ENCODE results near the gene CDK19. TPM values are rescaled to one million over a fixed set of nuclear protein-coding genes. Genes with fewer than 3 reads are reported as not detected.
"Not testable (repeated sequence)": the region's sequence is repeated elsewhere in the genome, so short reads cannot be mapped to it uniquely, and the experiment has no call there.

Gene CDK19
- total and polyA plus RNA-seq, 2 experiments from 2014 or later: 3.3 to 11.2 TPM

GRCh38 chr6:110731898-110732297 lies 83.4 kb downstream of the CDK19 start:
- H3K27ac ChIP-seq: no peak overlapping the region
- no peaks in the 10 kb centered on the region for H4K20me1 ChIP-seq (ENCODE audit: insufficient read depth)
- H3K4me3 ChIP-seq: no peak overlapping the region
- H3K9ac ChIP-seq: no peak overlapping the region
- no peaks in the 10 kb centered on the region for H3K79me2 ChIP-seq (ENCODE audit: insufficient read depth)
- no peak overlapping the region for H2AFZ ChIP-seq
- WGBS, 2 experiments (ENCODE audit: low coverage in 1 of 2, low lambda C conversion rate in 2 of 2, missing lambda C conversion rate in 2 of 2): 95 to 99% methylated on average over 3 of the region's 3 CpGs
- H3K9me3 ChIP-seq (ENCODE audit: low read depth): no peaks in the 10 kb centered on the region
- no peaks in the 10 kb centered on the region for H3K4me1 ChIP-seq (ENCODE audit: insufficient read depth)
- no peaks in the 10 kb centered on the region for H3K9me2 ChIP-seq (ENCODE audit: insufficient read depth)
- in situ Hi-C loops (cut with MboI): no loop called here
- DNase-seq: no peak
- no peaks in the 10 kb centered on the region for H3F3A ChIP-seq (ENCODE audit: insufficient read depth)
- TF ChIP-seq EZH2phosphoT487 (IDR thresholded peaks at IDR 0.05; ENCODE audit: insufficient read depth, low read depth): no peak
- no peak for TF ChIP-seq EZH2 (IDR thresholded peaks at IDR 0.05; ENCODE audit: insufficient read depth, poor library complexity, severe bottlenecking)
- no peak overlapping the region for H3K4me2 ChIP-seq (ENCODE audit: unreplicated experiment)
- H3K27me3 ChIP-seq (replicated peaks; ENCODE audit: insufficient read depth): no peaks in the 10 kb centered on the region
- H3K36me3 ChIP-seq (ENCODE audit: low read depth): no peaks in the 10 kb centered on the region

GRCh38 chr6:110731196-110731595 lies 84.1 kb downstream of the CDK19 start:
- peak; percentile 10 for DNase-seq
- Histone ChIP-seq H3K4me1 (ENCODE audit: insufficient read depth) (no peaks in the 10 kb centered on the region), H3K27me3 (replicated peaks; ENCODE audit: insufficient read depth) (no peaks in the 10 kb centered on the region), H4K20me1 (ENCODE audit: insufficient read depth) (no peaks in the 10 kb centered on the region), H3K36me3 (ENCODE audit: low read depth) (no peaks in the 10 kb centered on the region), H3K4me2 (ENCODE audit: unreplicated experiment) (no peak overlapping the region), H3K9me3 (ENCODE audit: low read depth) (no peaks in the 10 kb centered on the region), H3K4me3 (no peak overlapping the region), H3K9me2 (ENCODE audit: insufficient read depth) (no peaks in the 10 kb centered on the region), H3K79me2 (ENCODE audit: insufficient read depth) (no peaks in the 10 kb centered on the region), H2AFZ (no peak overlapping the region), H3F3A (ENCODE audit: insufficient read depth) (no peaks in the 10 kb centered on the region), H3K9ac (no peak overlapping the region), H3K27ac (no peak overlapping the region)
- TF ChIP-seq EZH2phosphoT487 (IDR thresholded peaks at IDR 0.05; ENCODE audit: insufficient read depth, low read depth) (no peak), EZH2 (IDR thresholded peaks at IDR 0.05; ENCODE audit: insufficient read depth, poor library complexity, severe bottlenecking) (no peak)
- WGBS, 2 experiments (ENCODE audit: low coverage in 1 of 2, low lambda C conversion rate in 2 of 2, missing lambda C conversion rate in 2 of 2): 68 to 92% methylated on average over 4 of the region's 4 CpGs
- in situ Hi-C loops (cut with MboI): no loop called here

GRCh38 chr6:110728501-110728900 lies 86.8 kb downstream of the CDK19 start:
- Histone ChIP-seq H3K9me3 (ENCODE audit: low read depth) (no peaks in the 10 kb centered on the region), H2AFZ (no peak overlapping the region), H3K27ac (no peak overlapping the region), H3K36me3 (ENCODE audit: low read depth) (no peaks in the 10 kb centered on the region), H3K4me2 (ENCODE audit: unreplicated experiment) (no peak overlapping the region), H3K9ac (no peak overlapping the region), H3K79me2 (ENCODE audit: insufficient read depth) (no peaks in the 10 kb centered on the region), H3F3A (ENCODE audit: insufficient read depth) (no peaks in the 10 kb centered on the region), H3K27me3 (replicated peaks; ENCODE audit: insufficient read depth) (no peaks in the 10 kb centered on the region), H4K20me1 (ENCODE audit: insufficient read depth) (no peaks in the 10 kb centered on the region), H3K4me1 (ENCODE audit: insufficient read depth) (no peaks in the 10 kb centered on the region), H3K4me3 (no peak overlapping the region), H3K9me2 (ENCODE audit: insufficient read depth) (no peaks in the 10 kb centered on the region)
- TF ChIP-seq EZH2phosphoT487 (IDR thresholded peaks at IDR 0.05; ENCODE audit: insufficient read depth, low read depth): no peak
- WGBS, 2 experiments (ENCODE audit: low coverage in 1 of 2, low lambda C conversion rate in 2 of 2, missing lambda C conversion rate in 2 of 2): 97 to 100% methylated on average over 1 of the region's 1 CpG
- in situ Hi-C loops (cut with MboI): no loop called here
- DNase-seq: no peak

- H2AFZ ChIP-seq: no peak overlapping the region
- no peak overlapping the region for H3K4me2 ChIP-seq (ENCODE audit: unreplicated experiment)
- H3K79me2 ChIP-seq (ENCODE audit: insufficient read depth): no peaks in the 10 kb centered on the region
- H3K4me3 ChIP-seq: no peak overlapping the region
- H3K9me2 ChIP-seq (ENCODE audit: insufficient read depth): no peaks in the 10 kb centered on the region
- H3K27ac ChIP-seq: no peak overlapping the region
- H3K9me3 ChIP-seq (ENCODE audit: low read depth): no peaks in the 10 kb centered on the region
- no peaks in the 10 kb centered on the region for H3K4me1 ChIP-seq (ENCODE audit: insufficient read depth)
- in situ Hi-C loops (cut with MboI): no loop called here
- no peaks in the 10 kb centered on the region for H3K36me3 ChIP-seq (ENCODE audit: low read depth)
- 99 to 100% methylated on average over 3 of the region's 3 CpGs for WGBS, 2 experiments (ENCODE audit: low coverage in 1 of 2, low lambda C conversion rate in 2 of 2, missing lambda C conversion rate in 2 of 2)
- no peaks in the 10 kb centered on the region for H4K20me1 ChIP-seq (ENCODE audit: insufficient read depth)
- DNase-seq: no peak
- H3F3A ChIP-seq (ENCODE audit: insufficient read depth): no peaks in the 10 kb centered on the region
- H3K27me3 ChIP-seq (replicated peaks; ENCODE audit: insufficient read depth): no peaks in the 10 kb centered on the region
- no peak for TF ChIP-seq EZH2phosphoT487 (IDR thresholded peaks at IDR 0.05; ENCODE audit: insufficient read depth, low read depth)
- TF ChIP-seq EZH2 (IDR thresholded peaks at IDR 0.05; ENCODE audit: insufficient read depth, poor library complexity, severe bottlenecking): no peak
- H3K9ac ChIP-seq: no peak overlapping the region
Measured at GRCh38 chr6:110723017-110723416, 92.3 kb downstream of the CDK19 start.

- H3K4me3 ChIP-seq: no peak overlapping the region
- H3K9me2 ChIP-seq (ENCODE audit: insufficient read depth): no peaks in the 10 kb centered on the region
- in situ Hi-C loops (cut with MboI): no loop called here
- no peaks in the 10 kb centered on the region for H3K4me1 ChIP-seq (ENCODE audit: insufficient read depth)
- no peaks in the 10 kb centered on the region for H3K79me2 ChIP-seq (ENCODE audit: insufficient read depth)
- no peak overlapping the region for H3K9ac ChIP-seq
- no peaks in the 10 kb centered on the region for H3F3A ChIP-seq (ENCODE audit: insufficient read depth)
- TF ChIP-seq EZH2 (IDR thresholded peaks at IDR 0.05; ENCODE audit: insufficient read depth, poor library complexity, severe bottlenecking) (no peak), EZH2phosphoT487 (IDR thresholded peaks at IDR 0.05; ENCODE audit: insufficient read depth, low read depth) (no peak)
- H3K9me3 ChIP-seq (ENCODE audit: low read depth): no peaks in the 10 kb centered on the region
- 84 to 89% methylated on average over 3 of the region's 3 CpGs for WGBS, 2 experiments (ENCODE audit: low coverage in 1 of 2, low lambda C conversion rate in 2 of 2, missing lambda C conversion rate in 2 of 2)
- no peak for DNase-seq
- no peak overlapping the region for H2AFZ ChIP-seq
- no peak overlapping the region for H3K27ac ChIP-seq
- no peak overlapping the region for H3K4me2 ChIP-seq (ENCODE audit: unreplicated experiment)
- no peaks in the 10 kb centered on the region for H3K27me3 ChIP-seq (replicated peaks; ENCODE audit: insufficient read depth)
- H4K20me1 ChIP-seq (ENCODE audit: insufficient read depth): no peaks in the 10 kb centered on the region
- H3K36me3 ChIP-seq (ENCODE audit: low read depth): no peaks in the 10 kb centered on the region
Measured at GRCh38 chr6:110720066-110720465, 95.2 kb downstream of the CDK19 start.

- H3K4me1 ChIP-seq (ENCODE audit: insufficient read depth); H3K27me3 ChIP-seq (replicated peaks; ENCODE audit: insufficient read depth); in situ Hi-C loops (cut with MboI); H3K9me3 ChIP-seq (ENCODE audit: low read depth); DNase-seq; H3K4me2 ChIP-seq (ENCODE audit: unreplicated experiment); H3K9me2 ChIP-seq (ENCODE audit: insufficient read depth); H3K79me2 ChIP-seq (ENCODE audit: insufficient read depth); H3F3A ChIP-seq (ENCODE audit: insufficient read depth); H4K20me1 ChIP-seq (ENCODE audit: insufficient read depth); H2AFZ ChIP-seq; H3K9ac ChIP-seq; H3K4me3 ChIP-seq; H3K27ac ChIP-seq; H3K36me3 ChIP-seq (ENCODE audit: low read depth): not testable (repeated sequence)
- WGBS, 2 experiments (ENCODE audit: low coverage in 1 of 2, low lambda C conversion rate in 2 of 2, missing lambda C conversion rate in 2 of 2): 98 to 99% methylated on average over 4 to 7 of the region's 7 CpGs
Measured at GRCh38 chr6:110719601-110720000, 95.7 kb downstream of the CDK19 start.

Measured in GM23248 (cell line).